ENCODE results near the gene WNT4. TPM values are rescaled to one million over a fixed set of nuclear protein-coding genes. Genes with fewer than 3 reads are reported as not detected.

WNT4 gene
- total RNA-seq, 4 donors from 2014 or later: 0.19 to 0.33 (median 0.29) TPM; not detected in 1

DNA sequence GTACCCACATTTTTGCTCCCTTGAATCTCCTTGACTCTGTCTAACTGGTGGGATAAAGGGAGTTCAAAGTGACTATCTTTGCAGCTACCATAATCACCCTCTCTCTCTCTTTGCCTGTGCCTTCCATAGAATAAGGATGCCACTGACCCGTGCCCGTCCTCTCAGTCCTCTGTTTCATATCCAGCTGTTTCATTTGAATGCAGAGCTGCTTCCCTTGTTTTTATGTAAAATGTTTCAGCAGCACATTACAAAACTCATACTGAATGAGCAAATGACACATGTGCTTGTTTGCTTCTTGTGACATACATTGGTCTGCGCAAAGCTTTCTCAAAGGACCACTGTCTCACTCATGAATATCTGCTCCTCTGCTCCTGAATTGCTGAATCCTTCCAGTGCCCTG is 52.0 kb downstream of the WNT4 start:
- TF ChIP-seq POLR2AphosphoS5 (IDR thresholded peaks at IDR 0.05): peak in 1 of 2 donors; percentile 9
- TF ChIP-seq POLR2A (IDR thresholded peaks at IDR 0.05; ENCODE audit: low read depth): no peak
- WGBS: 68% methylated on average over 3 of the region's 3 CpGs
- no peak overlapping the region for H3K27ac ChIP-seq (replicated peaks in 1 of 4)
- H3K27me3 ChIP-seq: no peaks in the 10 kb centered on the region
- H3K4me1 ChIP-seq: peaks cover 37 to 76% (median 49%) of the 10 kb centered on the region in 4 donors
- intact Hi-C loops (cut with DNase I): no loop called here
- H3K36me3 ChIP-seq: peaks cover 15 to 66% (median 45%) of the 10 kb centered on the region in 4 donors
- no peak for DNase-seq (ENCODE audit: extremely low spot score)
- H3K9me3 ChIP-seq: no peaks in the 10 kb centered on the region
- H3K4me3 ChIP-seq: no peak overlapping the region

- H3K27ac ChIP-seq (replicated peaks in 1 of 4): peak overlapping the region in 2 of 4 donors; percentile 2 to 5
- H3K36me3 ChIP-seq: peaks cover 12 to 63% (median 39%) of the 10 kb centered on the region in 4 donors
- intact Hi-C loops (cut with DNase I): no loop called here
- peaks cover 37 to 71% (median 49%) of the 10 kb centered on the region in 4 donors for H3K4me1 ChIP-seq
- no peaks in the 10 kb centered on the region for H3K27me3 ChIP-seq
- WGBS: 22% methylated on average over 6 of the region's 6 CpGs
- H3K9me3 ChIP-seq: no peaks in the 10 kb centered on the region
- TF ChIP-seq CTCF (IDR thresholded peaks at IDR 0.05): no peak
- TF ChIP-seq EP300 (IDR thresholded peaks at IDR 0.05): no peak
- TF ChIP-seq POLR2AphosphoS5 (IDR thresholded peaks at IDR 0.05): no peak
- TF ChIP-seq POLR2A (IDR thresholded peaks at IDR 0.05; ENCODE audit: low read depth): no peak
- peak overlapping the region in 2 of 4 donors; percentile 16 to 17 for H3K4me3 ChIP-seq
- DNase-seq (ENCODE audit: extremely low spot score): no peak
Observed at GRCh38 chr1:22089787-22090186, 53.1 kb downstream of the WNT4 start.

GRCh38 chr1:22089134-22089571 is 53.7 kb downstream of the WNT4 start:
- Histone ChIP-seq H3K9me3 (no peaks in the 10 kb centered on the region), H3K27ac (replicated peaks in 1 of 4) (peak overlapping the region in 2 of 4 donors; percentile 2 to 12), H3K4me3 (no peak overlapping the region), H3K27me3 (no peaks in the 10 kb centered on the region), H3K36me3 (peaks cover 12 to 62% (median 38%) of the 10 kb centered on the region in 4 donors), H3K4me1 (peaks cover 37 to 75% (median 51%) of the 10 kb centered on the region in 4 donors)
- no peak for DNase-seq (ENCODE audit: extremely low spot score)
- WGBS: 50% methylated on average over 3 of the region's 3 CpGs
- TF ChIP-seq POLR2AphosphoS5 (IDR thresholded peaks at IDR 0.05) (no peak), POLR2A (IDR thresholded peaks at IDR 0.05; ENCODE audit: low read depth) (no peak), EP300 (IDR thresholded peaks at IDR 0.05) (no peak), CTCF (IDR thresholded peaks at IDR 0.05) (no peak)
- intact Hi-C loops (cut with DNase I): no loop called here

- TF ChIP-seq EP300 (IDR thresholded peaks at IDR 0.05) (no peak), CTCF (IDR thresholded peaks at IDR 0.05) (no peak), POLR2A (IDR thresholded peaks at IDR 0.05; ENCODE audit: low read depth) (no peak), POLR2AphosphoS5 (IDR thresholded peaks at IDR 0.05) (no peak)
- Histone ChIP-seq H3K9me3 (no peaks in the 10 kb centered on the region), H3K4me1 (peaks cover 44 to 78% (median 58%) of the 10 kb centered on the region in 4 donors), H3K36me3 (peaks cover 12 to 64% (median 34%) of the 10 kb centered on the region in 4 donors), H3K27ac (replicated peaks in 1 of 4) (peak overlapping the region in 1 of 4 donors; percentile 12), H3K27me3 (no peaks in the 10 kb centered on the region), H3K4me3 (no peak overlapping the region)
- DNase-seq (ENCODE audit: extremely low spot score): no peak
- intact Hi-C loops (cut with DNase I): no loop called here
- 43% methylated on average over 2 of the region's 2 CpGs for WGBS
Observed at GRCh38 chr1:22088331-22088730, 54.6 kb downstream of the WNT4 start.

DNA sequence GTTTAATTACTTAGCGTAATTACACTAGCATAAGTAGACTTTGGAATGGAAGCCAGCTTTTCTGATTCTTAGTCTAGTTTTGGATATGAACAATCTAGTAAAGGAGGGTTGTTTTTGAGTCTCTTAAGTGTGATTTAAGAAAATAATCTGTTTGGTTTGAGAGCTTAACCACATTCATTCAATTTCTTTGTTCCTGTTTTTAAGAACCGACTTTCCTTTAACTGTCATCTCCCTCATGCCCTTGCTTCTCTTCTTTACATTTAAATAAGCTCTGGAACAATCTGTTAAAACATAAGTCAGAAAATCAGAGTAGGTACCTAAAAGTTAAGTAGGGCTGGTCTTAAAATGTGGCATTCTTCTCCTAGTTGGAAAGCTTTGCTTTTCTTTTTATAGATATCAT is 62.7 kb downstream of the WNT4 start:
- no peak for TF ChIP-seq CTCF (IDR thresholded peaks at IDR 0.05)
- no peak for TF ChIP-seq POLR2AphosphoS5 (IDR thresholded peaks at IDR 0.05)
- TF ChIP-seq POLR2A (IDR thresholded peaks at IDR 0.05; ENCODE audit: low read depth): no peak
- TF ChIP-seq EP300 (IDR thresholded peaks at IDR 0.05): no peak
- Histone ChIP-seq H3K9me3 (no peaks in the 10 kb centered on the region), H3K4me1 (peaks cover 43 to 88% (median 84%) of the 10 kb centered on the region in 4 donors), H3K27me3 (no peaks in the 10 kb centered on the region), H3K36me3 (peaks cover 0 to 62% (median 22%) of the 10 kb centered on the region in 4 donors), H3K4me3 (no peak overlapping the region), H3K27ac (replicated peaks in 1 of 4) (no peak overlapping the region)
- 79% methylated on average over 2 of the region's 2 CpGs for WGBS
- intact Hi-C loops (cut with DNase I): no loop called here
- no peak for DNase-seq (ENCODE audit: extremely low spot score)

All from esophagus muscularis mucosa (tissue), 4 donors.